Stimulated activated CD4-positive, alpha-beta T cell treated with anti-CD3 and anti-CD28 coated beads, Interleukin-2, amount 100 ng/mL, for 24 hours (primary cell): ENCODE results near the gene TAF6L.

Source experiments
- DNase-seq, 2 donors: peaks; one replicate each; pipeline ENCODE4 v3.0.0-alpha.2; 2020

TAF6L gene

DNA sequence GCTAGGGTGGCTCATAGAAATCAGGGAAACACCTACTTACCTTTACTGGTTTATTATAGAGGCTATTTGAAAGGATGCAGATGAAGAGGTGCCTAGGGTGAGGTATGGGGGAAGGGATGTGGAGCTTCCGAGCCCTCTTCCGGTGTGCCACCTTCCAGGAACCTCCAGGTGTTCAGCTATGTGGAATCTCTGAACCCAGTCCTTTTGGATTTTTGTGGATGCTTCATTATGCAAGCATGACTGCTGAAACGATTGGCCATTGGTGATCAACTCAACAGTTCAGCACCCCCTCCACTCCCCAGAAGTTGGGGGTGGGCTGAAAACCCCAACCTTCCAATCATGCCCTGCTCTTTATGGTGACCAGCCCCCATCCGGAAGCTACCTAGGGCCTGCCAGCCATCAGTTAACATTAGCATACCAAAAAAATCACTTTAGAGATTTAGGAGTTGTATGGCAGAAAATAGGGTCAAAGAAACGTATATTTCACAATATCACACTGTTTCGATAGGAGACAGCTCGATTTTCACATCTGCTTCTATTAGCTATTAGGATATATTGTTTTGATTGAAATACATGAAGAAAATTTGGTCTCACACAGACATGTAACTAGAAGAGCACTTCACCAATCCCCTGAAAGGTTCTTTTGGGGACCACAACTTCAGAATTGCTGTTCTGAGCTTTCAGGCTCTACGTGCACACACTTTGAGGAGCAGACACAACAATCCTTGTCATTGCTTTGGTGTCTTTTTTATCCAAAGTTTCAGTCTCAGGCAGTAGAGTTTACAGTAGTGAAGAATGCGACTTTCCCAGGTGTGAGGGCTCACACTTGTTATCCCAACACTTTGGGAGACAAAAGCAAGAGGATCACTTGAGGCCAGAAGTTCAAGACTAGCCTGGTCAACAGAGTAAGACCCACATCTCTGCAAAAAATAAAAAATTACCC, 13.1 kb upstream of the TAF6L start:
- no peak for DNase-seq

- DNase-seq = peak in 1 of 2 donors; percentile 14
Observed at GRCh38 chr11:62760867-62761227, 10.3 kb upstream of the TAF6L start.

DNA sequence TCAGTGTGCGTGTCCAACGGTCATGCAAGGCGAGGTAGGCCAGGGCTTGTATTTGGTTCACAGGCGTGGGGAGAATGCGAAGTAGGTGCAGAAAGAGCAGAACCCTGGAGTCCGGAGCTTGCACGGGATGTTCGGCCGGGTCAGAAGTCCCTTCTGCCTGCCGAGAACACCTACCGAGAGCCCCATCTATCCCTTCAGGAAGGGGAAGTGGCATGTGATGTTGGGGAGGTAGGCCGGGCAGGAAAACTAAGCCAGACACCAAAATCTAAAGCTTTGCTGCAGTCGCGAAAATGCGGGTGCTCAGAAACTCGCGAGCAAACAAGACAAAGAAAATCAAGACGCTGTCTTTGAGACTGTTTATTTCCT, 435 bp upstream of the TAF6L start:
- DNase-seq = peak in 1 of 2 donors; percentile 37

DNA sequence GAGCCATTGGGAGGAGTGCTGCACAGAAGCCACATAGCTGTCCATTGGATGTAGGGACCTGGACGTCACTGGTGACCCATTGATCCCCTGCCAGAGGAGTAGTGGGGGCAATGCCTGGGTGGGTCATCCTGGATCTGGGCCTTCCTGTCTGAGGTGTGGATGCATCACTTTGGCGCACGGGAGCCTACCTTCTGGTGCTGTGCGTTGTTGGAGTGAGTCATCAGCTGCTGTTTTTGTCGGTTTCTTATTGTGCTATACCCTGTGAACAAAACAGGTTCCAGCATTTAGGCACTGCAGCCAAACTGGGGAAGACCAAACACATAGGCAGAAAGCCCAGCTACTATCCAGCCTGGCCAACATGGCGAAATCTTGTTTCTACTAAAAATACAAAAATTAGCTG, 3.2 kb downstream of the TAF6L start:
- no peak for DNase-seq

- no peak for DNase-seq
Observed at GRCh38 chr11:62775646-62776045, 4.5 kb downstream of the TAF6L start.

DNA sequence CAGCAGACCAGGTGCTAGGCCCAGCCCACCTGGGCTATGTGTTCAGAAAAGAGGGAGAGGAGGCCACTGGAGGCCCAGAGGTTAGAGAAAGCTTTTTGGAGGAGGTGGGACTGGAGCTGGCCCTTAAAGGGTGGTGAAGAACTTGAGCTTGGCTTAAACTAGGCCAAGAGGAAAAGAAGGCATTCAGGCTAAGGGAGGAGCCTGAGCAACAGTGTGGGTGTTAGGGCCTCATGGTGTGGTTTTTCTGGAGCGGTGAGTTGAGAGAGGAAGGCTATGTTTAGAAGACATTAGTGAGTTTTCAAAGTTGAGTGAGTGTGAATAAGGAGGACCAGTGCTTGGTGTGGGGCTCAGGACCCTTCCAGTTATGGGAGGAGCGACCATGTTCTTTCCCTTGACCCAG, 6.2 kb downstream of the TAF6L start:
- DNase-seq = no peak

GRCh38 chr11:62778441-62778840, 7.2 kb downstream of the TAF6L start:
- DNase-seq = no peak

- DNase-seq = no peak
Observed at GRCh38 chr11:62782753-62783152, 11.6 kb downstream of the TAF6L start.

- peak; percentile 87 to 88 for DNase-seq
Observed at GRCh38 chr11:62786318-62787004, 15.3 kb downstream of the TAF6L start.

DNA sequence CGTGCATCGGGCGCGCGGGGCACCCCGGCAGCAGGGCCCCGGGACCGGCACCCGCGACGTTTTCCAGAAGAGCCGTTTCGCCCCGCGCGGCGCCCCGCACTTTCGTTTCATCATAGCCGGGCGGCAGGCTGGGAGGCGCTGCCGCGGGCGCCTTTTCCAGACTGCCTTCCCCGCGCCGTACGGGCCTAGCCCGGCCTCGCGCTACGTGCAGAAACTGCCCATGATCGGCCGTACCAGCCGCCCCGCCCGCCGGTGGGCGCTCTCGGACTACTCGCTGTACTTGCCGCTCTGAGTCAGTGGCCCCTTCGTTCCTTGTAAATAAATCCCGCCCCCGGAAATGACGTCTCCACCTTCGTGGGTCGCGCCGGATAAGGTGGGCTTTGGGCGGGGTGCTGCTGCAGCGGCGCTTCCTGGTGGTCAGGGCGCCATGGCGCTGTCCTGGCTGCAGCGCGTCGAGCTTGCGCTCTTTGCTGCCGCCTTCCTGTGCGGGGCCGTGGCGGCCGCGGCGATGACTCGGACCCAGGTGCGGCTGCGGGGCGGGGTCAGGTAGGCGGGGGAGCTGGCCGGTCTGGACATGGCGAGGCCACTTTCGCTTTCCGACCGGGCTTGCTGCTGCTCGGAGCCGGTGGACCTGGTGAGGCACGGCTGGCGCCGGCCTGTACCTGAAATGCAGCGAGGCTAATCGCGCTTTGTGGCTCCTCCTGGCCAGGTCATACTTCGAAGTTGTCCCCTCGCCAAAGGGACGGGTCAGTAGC, 16.0 kb downstream of the TAF6L start, which contains the start of gene TMEM179B:
Gene TMEM179B (plus strand): TSS at position 398 of the 755 bp plus-strand sequence. CDS start 30 bp downstream, at position 428.
- DNase-seq = peak; percentile 98 to 99

- DNase-seq = no peak
Observed at GRCh38 chr11:62788991-62789390, 17.8 kb downstream of the TAF6L start.

- no peak for DNase-seq
Observed at GRCh38 chr11:62789576-62789975, 18.4 kb downstream of the TAF6L start.

DNA sequence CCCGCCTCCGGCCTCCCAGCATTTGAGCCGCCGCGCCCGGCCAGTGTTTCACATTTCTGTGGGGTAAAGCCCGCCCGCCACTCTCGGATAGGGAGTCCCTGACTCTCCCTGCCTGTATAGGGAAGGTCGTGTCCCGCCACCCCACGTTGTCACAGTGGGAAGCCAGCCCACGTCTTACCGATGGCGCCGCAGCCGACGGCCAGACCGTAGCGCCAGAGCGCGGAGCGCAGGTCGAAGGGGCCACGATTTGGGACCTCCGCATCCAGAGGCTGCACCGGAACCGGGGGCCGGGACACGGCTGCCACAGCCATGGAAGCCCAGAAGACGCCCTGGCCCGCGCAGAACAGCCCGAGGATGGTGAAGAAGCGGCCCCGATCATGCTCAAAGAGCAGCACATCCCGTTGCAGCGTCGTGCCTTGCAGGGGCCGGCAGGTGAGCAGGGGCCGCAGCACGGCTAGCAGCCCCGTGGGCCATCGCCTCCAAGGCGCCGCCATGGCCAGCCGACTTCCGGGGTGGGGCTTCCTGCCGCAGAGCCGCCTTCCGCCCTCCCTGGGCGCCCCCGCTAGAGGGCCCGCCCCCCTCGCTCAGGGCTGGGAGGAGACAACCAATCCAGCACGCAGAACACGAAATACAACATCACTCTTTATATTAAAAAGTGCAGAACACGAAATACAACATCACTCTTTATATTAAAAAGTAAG, 20.5 kb downstream of the TAF6L start, which contains the start of gene TMEM223:
Gene TMEM223 (minus strand): TSS at position 506 of the 701 bp plus-strand sequence. CDS start 12 bp downstream, at position 494.
- peak; percentile 93 for DNase-seq

DNA sequence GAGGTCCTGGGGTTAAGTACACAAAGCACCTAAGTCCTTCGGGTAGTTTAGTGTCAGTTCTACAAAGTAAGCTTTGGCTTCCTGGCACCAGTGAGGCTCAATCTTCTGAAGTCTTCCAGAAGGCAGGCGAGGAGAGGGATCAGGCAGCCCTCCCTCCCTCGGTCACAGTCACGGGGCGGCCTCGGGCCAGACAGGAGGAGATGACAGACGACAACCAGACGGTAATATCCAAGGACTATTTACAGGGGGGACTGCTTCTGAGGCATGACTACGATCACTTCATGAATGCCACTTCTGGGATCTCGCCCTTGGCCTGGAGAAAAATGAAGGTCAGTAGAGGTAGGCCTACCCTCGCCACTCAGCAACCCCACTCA, 21.0 kb downstream of the TAF6L start:
- no peak for DNase-seq

DNA sequence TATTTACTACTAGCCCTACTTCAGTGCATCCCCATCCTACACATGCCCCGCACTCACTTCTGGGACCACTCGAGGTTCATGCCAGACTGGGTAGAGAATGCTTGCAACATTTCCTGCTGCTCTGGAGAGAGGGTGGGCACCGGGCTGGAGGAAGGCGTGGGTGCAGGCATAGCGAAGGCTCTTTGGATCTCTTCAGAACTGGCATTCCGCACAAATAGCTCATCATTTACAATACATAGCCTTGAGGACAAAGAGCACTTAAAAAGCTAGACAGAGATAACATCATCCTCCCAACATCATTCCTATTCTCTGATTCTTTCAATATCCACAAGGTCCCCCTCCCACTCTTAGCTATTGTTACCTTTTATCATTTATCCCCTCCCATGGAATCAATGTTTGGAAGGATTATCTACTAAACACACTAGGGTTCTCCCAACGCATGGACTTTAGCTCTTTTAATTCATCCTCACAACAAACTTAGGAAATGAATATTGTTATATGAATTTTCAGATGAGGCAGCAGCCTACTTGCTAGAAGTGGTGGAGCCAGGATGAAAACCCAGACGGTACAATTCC, 23.1 kb downstream of the TAF6L start:
- DNase-seq = no peak

DNA sequence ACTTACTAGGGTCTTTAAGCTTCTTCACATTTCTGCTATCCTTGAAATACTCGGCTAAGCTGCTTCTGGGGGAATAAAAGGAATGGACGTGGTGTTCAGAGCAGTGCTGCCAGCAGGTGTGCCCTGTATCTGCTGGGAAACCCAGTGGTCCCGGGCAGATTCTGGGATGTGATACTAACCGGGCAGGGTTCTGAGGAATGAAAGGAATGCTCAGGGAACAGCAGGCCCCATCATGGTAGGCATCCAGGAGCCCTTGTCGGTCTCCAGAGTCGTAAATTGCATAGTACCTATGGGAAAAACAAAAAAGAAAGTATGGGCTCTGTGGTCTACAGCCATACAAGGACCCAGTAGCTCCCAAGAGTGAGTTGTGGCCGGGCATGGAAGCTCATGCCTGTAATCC, 25.1 kb downstream of the TAF6L start:
- no peak for DNase-seq

GRCh38 chr11:62799486-62799885, 28.3 kb downstream of the TAF6L start:
- DNase-seq = no peak

DNA sequence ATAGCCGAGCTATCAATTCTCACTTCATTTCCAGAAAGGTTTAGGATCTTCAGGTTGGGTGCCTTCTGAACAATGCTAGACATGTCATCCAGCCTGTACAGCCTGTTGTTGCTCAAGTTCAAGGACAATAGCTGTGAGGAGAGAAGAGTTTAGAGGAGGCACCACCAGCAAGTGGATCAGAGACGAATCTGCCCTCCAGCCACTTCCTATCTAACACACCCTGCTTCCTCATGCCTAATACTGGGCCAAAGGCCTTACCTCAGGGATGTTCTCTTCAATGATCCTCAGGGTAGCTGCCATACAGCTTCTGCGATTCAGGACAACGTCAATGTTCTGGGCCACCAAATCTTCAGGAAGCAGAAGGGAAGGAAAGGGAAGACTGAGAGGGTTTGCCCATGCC, 29.9 kb downstream of the TAF6L start:
- DNase-seq = no peak

DNA sequence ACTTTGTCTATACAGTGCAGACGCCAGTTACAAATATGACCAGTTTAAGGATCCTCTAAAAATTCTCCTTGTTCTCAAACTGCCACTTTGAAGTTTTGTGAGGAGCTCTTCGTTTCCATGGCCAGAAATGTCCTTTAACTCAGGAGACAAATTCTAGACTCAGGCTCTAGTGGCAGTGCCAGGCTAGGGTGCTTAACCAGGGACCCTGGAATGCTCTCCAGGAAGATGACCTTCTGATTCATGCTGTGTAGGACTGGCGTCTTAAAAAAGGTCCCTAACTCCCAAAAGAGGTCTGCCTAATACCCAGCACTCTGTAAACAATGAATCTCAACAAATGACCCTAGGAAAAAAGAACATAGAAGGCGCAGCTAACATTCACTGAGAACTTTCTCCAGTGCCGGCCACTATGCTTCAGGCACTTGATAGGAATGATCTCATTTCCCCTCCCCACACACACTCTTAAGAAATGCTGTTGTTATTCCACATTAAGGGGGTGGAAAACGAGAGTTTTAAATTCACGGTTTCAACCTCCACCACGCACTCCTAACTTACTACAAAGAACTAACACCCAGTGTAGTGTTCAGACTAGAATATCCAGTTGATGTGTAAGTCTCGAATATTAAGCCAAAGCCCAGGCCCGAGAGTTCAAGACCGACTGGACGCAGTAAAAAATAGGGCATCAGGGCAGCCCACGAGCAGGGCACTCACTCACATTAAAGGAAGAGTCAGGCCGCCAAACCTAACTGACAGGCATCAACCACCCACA, 33.3 kb downstream of the TAF6L start:
- DNase-seq = peak in 1 of 2 donors; percentile 39

- DNase-seq = peak; percentile 96
Observed at GRCh38 chr11:62805076-62805892, 34.1 kb downstream of the TAF6L start, which contains the start of gene NXF1. TSS of gene NXF1 (minus strand) at chr11:62805440. CDS start at chr11:62805356, 84 bp downstream.
